GM13976 (cell line): ENCODE data around the gene STX4.

Experiments used
- DNase-seq: peaks from one replicate; pipeline ENCODE4 v3.0.0; 2012; ENCODE audit warnings: low spot score
- CTCF ChIP-seq: IDR thresholded peaks from 2 replicates; pipeline ENCODE4 v1.5.1; 2012; ENCODE audit warnings: borderline replicate concordance, mild to moderate bottlenecking; ENCODE audit not compliant: insufficient read depth; ENCODE audit errors: extremely low read depth, missing control alignments, control extremely low read depth
- in situ Hi-C: fragments of 300-500 bp; cut with MboI; formaldehyde crosslinking; loops from one replicate; pipeline ENCODE4 v1.12.0; 2022; ENCODE audit warnings: low sequenced_read_pairs, mixed read lengths, inconsistent platforms; ENCODE audit not compliant: unreplicated experiment

The STX4 gene

GRCh38 chr16:31063843-31064611, 30.7 kb downstream of the STX4 start:
- DNase-seq, result no peak
- TF ChIP-seq CTCF, result no peak
- in situ Hi-C loops, result no loop called here

- no peak for TF ChIP-seq CTCF
- DNase-seq, result no peak
- in situ Hi-C loops, result no loop called here
Measured at GRCh38 chr16:31064882-31065461, 31.6 kb downstream of the STX4 start.

GRCh38 chr16:31067342-31067741, 34.0 kb downstream of the STX4 start:
- no peak for TF ChIP-seq CTCF
- in situ Hi-C loops, result no loop called here
- no peak for DNase-seq

GRCh38 chr16:31071861-31072260, 38.5 kb downstream of the STX4 start:
- TF ChIP-seq CTCF, result no peak
- DNase-seq, result no peak
- in situ Hi-C loops, result no loop called here

GRCh38 chr16:31072540-31073141, 39.3 kb downstream of the STX4 start:
- in situ Hi-C loops, result no loop called here
- TF ChIP-seq CTCF, result no peak
- DNase-seq, result no peak

GRCh38 chr16:31073142-31073969, 40.0 kb downstream of the STX4 start:
- TF ChIP-seq CTCF, result no peak
- peak; percentile 89 for DNase-seq
- in situ Hi-C loops, result no loop called here
